ENCODE measurements around the gene LAT. TPM values are rescaled to one million over a fixed set of nuclear protein-coding genes. Genes with fewer than 3 reads are reported as not detected.

LAT gene
- total and polyA plus RNA-seq, 2 of the 13 experiments (the other 11 are each of a cell fraction or from before 2014, with no cell fraction given), result 2.0 to 3.0 TPM

DNA sequence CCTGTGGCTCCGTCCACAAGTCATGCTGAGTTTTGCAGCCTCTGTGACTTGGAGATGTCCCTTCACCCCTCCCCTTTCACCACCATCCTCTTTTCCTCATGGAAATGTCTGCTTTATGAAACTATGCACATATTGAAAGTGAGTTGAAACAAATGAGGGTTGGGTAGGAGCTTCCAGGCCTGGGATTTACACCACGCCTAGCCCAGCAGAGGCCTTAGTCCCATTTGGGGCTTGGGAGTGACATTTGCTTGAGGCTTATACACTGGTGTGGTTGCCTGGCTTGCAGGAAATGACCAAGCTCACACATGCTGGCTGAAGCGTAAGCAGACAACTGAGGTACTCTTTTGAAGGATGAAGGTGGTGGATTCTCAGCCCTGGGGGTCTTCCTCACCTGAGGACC is 20.8 kb upstream of the LAT start:
- H3K79me2 ChIP-seq (ENCODE audit: insufficient read depth, low read length), result no peaks in the 10 kb centered on the region
- no peaks in the 10 kb centered on the region for H4K20me1 ChIP-seq (ENCODE audit: insufficient read depth, low read length)
- BruUV-seq (replicated peaks), result TSS peak; percentile 41
- H3K36me3 ChIP-seq (replicated peaks in 1 of 2; ENCODE audit: control insufficient read depth in 1 of 2, insufficient read depth in 2 of 2, low read length in 2 of 2), result peaks cover 16 to 48% of the 10 kb centered on the region in 2 experiments
- ATAC-seq (no peak), DNase-seq (ENCODE audit: low spot score) (no peak), FAIRE-seq (no peak)
- H3K27me3 ChIP-seq (ENCODE audit: control insufficient read depth in 1 of 2, insufficient read depth in 2 of 2, low read length in 2 of 2), result no peaks in the 10 kb centered on the region
- in situ Hi-C loops (cut with HindIII; ENCODE audit: extremely low pct_ligation_motif_present, low pct_unique_long_range_greater_than_20kb) (no loop called here), intact Hi-C loops (cut with micrococcal nuclease; ENCODE audit: unreplicated experiment) (no loop called here)
- H3K9ac ChIP-seq (ENCODE audit: insufficient read depth, low read depth, low read length), result no peak overlapping the region
- H3K4me2 ChIP-seq (ENCODE audit: low read depth, low read length), result no peak overlapping the region
- no peak overlapping the region for H3K4me3 ChIP-seq (replicated peaks in 1 of 3; ENCODE audit: insufficient read depth in 1 of 3, low read depth in 2 of 3, low read length in 3 of 3)
- H3K27ac ChIP-seq (ENCODE audit: extremely low read length, insufficient read depth, low read length), result no peak overlapping the region
- no peaks in the 10 kb centered on the region for H3K9me3 ChIP-seq (ENCODE audit: low read length)
- no peak overlapping the region for H2AFZ ChIP-seq (ENCODE audit: low read length)
- H3K4me1 ChIP-seq (ENCODE audit: insufficient read depth, low read length), result no peaks in the 10 kb centered on the region
- ChIA-PET POLR2A (no interaction called here), CTCF (ENCODE audit: low intra/inter-chr PET ratio, low total read pairs) (no interaction called here)
- WGBS (ENCODE audit: low lambda C conversion rate), result 96% methylated on average over 2 of the region's 3 CpGs
- TF ChIP-seq ZNF383 (CRISPR knock-in tag; IDR thresholded peaks at IDR 0.05; ENCODE audit: borderline replicate concordance) (no peak), HNF4A (CRISPR knock-in tag; IDR thresholded peaks at IDR 0.05) (no peak), ZNF782 (CRISPR knock-in tag; IDR thresholded peaks at IDR 0.05; ENCODE audit: borderline replicate concordance) (no peak), SOX13 (IDR thresholded peaks at IDR 0.05) (no peak), SOX13 (CRISPR knock-in tag; conservative IDR thresholded peaks at IDR 0.05 in 1 of 2, IDR thresholded peaks at IDR 0.05 in 1 of 2) (no peak), ARHGAP35 (CRISPR knock-in tag; IDR thresholded peaks at IDR 0.05; ENCODE audit: borderline replicate concordance) (no peak), SRSF4 (IDR thresholded peaks at IDR 0.05; ENCODE audit: low read depth, low read length, poor library complexity, severe bottlenecking) (no peak), CHD4 (IDR thresholded peaks at IDR 0.05; ENCODE audit: borderline replicate concordance, low read length) (no peak), YEATS2 (CRISPR knock-in tag; IDR thresholded peaks at IDR 0.05; ENCODE audit: borderline replicate concordance) (no peak), CBFB (CRISPR knock-in tag; IDR thresholded peaks at IDR 0.05) (no peak), NR2F6 (IDR thresholded peaks at IDR 0.05) (no peak), NR2F6 (CRISPR knock-in tag; IDR thresholded peaks at IDR 0.05) (no peak), NONO (IDR thresholded peaks at IDR 0.05) (no peak), NONO (CRISPR knock-in tag; conservative IDR thresholded peaks at IDR 0.05) (no peak)
- TF ChIP-seq, protein P1, sequence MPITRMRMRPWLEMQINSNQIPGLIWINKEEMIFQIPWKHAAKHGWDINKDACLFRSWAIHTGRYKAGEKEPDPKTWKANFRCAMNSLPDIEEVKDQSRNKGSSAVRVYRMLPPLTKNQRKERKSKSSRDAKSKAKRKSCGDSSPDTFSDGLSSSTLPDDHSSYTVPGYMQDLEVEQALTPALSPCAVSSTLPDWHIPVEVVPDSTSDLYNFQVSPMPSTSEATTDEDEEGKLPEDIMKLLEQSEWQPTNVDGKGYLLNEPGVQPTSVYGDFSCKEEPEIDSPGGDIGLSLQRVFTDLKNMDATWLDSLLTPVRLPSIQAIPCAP (CRISPR knock-in tag; IDR thresholded peaks at IDR 0.05; ENCODE audit: low read depth), result no peak
- TF ChIP-seq, protein P2, sequence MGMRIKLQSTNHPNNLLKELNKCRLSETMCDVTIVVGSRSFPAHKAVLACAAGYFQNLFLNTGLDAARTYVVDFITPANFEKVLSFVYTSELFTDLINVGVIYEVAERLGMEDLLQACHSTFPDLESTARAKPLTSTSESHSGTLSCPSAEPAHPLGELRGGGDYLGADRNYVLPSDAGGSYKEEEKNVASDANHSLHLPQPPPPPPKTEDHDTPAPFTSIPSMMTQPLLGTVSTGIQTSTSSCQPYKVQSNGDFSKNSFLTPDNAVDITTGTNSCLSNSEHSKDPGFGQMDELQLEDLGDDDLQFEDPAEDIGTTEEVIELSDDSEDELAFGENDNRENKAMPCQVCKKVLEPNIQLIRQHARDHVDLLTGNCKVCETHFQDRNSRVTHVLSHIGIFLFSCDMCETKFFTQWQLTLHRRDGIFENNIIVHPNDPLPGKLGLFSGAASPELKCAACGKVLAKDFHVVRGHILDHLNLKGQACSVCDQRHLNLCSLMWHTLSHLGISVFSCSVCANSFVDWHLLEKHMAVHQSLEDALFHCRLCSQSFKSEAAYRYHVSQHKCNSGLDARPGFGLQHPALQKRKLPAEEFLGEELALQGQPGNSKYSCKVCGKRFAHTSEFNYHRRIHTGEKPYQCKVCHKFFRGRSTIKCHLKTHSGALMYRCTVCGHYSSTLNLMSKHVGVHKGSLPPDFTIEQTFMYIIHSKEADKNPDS (CRISPR knock-in tag; IDR thresholded peaks at IDR 0.05), result no peak
- TF ChIP-seq, protein P3, sequence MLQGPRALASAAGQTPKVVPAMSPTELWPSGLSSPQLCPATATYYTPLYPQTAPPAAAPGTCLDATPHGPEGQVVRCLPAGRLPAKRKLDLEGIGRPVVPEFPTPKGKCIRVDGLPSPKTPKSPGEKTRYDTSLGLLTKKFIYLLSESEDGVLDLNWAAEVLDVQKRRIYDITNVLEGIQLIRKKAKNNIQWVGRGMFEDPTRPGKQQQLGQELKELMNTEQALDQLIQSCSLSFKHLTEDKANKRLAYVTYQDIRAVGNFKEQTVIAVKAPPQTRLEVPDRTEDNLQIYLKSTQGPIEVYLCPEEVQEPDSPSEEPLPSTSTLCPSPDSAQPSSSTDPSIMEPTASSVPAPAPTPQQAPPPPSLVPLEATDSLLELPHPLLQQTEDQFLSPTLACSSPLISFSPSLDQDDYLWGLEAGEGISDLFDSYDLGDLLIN (CRISPR knock-in tag; IDR thresholded peaks at IDR 0.05; ENCODE audit: borderline replicate concordance), result no peak
- TF ChIP-seq, protein P4, sequence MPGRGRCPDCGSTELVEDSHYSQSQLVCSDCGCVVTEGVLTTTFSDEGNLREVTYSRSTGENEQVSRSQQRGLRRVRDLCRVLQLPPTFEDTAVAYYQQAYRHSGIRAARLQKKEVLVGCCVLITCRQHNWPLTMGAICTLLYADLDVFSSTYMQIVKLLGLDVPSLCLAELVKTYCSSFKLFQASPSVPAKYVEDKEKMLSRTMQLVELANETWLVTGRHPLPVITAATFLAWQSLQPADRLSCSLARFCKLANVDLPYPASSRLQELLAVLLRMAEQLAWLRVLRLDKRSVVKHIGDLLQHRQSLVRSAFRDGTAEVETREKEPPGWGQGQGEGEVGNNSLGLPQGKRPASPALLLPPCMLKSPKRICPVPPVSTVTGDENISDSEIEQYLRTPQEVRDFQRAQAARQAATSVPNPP (CRISPR knock-in tag; IDR thresholded peaks at IDR 0.05), result no peak

Measured in HepG2 (cell line).